Measurements from ENCODE around the gene DNAH11.
"Not testable (repeated sequence)": the region's sequence is repeated elsewhere in the genome, so short reads cannot be mapped to it uniquely, and the experiment has no call there.

DNAH11 gene

DNA sequence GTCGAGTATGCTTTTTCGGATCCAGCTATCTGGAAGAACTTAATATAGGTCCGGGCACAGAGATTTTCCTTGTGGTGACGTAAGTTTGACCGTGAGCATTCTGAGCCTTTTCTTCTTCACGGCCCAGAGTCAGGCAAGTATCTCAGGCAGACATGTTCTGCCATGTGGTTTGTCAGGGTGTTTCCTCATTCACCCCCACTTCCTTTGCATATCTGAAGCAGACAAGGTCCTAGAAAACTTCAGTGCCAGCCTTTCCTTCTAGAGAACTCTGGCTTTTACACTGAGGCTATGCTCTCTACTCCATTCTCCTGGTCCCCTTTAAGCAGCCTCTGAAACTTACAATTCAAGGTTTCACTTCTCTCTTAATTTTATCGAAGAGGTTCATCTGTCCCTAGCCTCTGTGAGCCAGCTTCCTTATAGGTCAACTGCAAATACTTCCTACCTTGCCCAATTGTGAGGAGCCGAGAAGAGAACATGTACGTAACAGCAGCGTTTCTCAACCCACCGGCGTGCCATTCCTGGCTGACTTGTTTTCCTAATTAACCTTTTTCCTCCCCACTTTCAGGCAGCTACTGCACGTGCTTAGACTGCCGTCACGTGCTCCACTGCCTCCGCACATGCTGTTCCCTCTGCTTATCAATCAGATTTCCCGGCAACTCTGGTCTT lies 355.6 kb downstream of the DNAH11 start:
- no peak for DNase-seq

DNA sequence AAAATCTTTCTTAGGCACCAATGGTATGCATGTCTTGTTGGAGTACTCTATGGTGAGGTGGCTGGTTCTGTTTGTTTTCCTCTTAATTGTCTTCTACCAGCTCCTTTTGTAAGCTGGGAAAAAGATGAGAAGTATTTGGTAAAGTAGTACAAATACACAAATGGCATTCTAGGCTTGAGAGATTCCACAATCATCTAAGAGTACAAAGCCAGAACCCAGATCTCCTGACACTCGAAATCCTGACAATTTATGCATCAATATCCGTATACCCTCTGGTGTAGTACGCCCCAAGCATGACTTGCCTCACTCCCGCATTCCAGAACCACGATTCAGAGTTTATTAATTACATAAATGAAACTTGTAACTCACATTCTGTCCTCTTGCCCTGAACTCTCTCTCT lies 359.4 kb downstream of the DNAH11 start:
- no peak for DNase-seq

DNA sequence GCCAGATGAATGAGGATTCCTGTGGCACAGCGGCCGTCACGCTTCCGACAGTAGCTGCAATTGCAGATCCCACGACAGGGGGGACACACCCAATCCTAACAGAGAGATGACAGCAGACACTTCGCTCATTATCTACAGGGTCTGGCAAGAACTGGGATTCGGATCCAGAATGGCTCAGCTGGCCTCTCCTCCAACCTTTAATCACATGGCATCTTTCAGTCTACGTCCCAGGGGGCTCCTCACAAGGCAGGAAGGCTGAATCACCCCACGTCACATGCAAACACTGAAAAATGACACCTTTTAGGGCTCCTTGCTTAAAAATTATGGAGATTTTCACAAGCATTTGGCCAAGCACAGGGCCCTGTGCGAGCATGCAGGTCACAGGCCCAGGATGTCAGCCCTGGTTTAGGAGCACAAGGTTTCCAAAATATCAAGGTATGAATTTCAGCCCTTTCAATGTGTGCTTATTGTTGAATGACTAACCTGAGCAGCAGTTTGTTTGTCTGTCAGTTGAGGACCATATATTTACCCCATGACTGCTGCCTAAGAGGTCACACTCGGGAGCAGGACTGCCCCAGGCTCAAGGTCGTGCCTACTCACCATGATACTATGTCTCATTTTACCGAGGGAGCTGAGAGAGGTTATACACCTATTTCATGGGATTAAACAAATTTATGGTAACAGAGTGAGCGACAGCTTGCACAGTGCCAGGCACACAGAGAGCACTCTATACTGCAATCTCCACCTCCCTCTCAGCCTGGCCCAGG lies 360.4 kb downstream of the DNAH11 start:
- no peak for DNase-seq

DNA sequence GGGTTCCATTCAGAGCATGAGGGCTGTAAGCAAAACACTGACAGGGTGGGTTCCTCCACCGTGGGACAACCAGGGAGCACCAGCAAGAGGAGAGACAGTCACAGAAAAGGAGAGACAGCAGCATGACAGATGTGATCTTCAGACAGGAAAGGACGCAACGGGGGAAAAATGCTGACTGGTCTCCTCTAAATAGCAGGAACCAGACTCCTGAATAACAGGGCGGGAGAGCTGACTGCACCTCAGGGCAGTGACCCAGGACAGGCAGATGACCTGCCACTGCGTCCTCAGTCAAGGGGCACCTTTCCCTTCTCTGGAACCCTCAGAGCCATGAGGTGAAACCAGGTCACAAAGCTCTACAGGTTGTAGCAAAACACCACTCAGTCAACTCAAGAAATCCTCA lies 365.9 kb downstream of the DNAH11 start:
- DNase-seq, result no peak

DNA sequence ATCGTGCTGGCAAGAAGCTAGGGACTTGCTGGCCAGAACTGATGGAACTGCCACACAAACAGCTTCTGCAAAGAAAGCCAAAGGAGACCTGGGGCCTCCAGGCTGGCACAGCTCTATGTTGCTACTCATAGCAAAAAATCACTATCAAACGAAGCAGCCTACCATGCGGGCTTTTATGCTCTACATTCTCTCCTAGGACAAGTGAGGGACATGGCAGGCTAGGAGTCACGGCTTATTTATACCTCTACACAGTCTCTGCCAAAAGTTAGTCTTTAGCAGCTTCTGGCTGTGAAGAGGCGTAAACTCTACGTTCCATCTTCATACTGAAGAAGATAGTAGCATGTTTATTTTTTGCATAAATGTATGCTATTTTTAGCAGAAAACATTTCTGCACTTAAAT lies 367.4 kb downstream of the DNAH11 start:
- no peak for DNase-seq

DNA sequence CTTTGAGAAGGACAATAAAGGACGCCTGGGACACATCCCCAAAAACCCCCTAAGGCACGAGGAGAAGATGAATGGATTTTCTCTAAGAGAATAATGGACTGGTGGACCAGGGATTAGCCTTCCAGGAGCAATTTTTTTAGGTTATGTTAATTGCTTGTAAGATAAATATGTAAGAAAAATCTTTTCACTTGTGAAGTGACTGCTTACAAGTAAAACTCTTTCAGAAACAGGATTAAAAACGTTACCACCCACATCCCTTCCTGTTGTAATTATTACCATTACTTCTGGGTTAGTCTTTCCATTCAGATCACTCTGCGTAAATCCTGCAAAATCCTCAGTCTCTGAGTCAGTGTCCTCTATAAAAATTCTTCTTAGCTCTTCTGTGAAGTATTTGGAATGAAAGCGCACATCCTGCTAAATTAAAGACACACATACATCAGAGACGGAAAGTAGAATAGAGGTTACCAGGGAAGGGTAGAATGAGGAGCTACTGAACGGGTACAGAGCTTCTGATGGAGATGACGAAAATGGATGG lies 368.6 kb downstream of the DNAH11 start:
- DNase-seq, result no peak

DNA sequence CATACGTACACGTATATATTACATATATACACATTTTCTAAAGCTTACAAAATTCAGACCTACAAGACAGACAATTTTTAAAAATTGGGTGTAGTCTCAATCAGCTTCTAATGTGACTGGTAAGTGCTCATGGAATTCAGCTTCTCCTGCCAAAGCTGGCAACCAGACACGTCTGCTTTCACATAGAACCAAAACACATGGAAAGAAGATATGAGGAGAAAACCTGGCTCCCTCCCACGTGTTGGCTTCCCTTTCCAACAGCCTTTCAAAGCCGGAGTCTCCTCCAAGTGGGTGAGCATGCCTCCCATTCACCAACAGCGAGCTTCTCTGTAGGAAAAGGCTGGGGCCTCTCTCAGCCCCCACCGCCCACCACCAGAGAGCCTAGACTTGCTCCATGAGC lies 369.5 kb downstream of the DNAH11 start:
- no peak for DNase-seq

DNA sequence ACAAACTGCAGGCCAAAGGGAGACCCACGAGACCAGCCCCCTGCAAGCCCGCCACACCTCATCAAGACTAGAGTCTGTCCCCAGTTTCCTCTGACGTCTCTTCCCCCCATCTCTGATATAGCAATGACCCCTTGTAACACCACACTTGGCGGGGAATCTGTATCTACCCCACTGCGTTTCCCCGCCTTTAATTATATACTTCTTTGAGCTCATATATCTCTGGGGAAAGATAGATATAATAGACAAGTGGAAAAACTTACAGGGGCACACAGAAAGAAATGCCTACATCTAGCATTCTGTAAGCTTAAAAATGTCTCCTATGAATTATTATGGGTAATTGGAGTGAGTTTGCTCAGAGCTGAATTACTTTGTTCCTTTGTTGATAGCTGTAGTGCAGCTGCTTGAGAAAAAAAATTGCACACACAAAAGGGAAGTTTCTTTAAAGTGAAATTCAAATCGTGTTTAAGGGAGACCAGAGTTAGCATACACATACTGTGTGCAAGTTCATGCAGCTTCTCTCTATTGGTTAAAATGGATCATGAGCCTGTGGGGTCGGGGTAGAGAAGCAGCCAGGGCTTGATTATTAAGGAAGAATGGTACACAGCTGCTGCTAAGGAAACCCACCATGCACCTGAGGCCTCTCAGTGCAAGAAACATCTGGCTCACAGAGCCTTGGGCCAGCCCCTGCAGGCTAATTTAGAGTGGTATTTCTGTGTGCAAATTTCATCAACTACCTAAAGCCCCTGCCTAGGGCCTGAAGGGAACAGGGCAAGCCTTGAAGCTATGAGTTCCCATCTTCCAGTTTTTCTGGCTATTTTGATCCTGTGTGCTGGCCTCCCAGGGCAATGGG lies 370.3 kb downstream of the DNAH11 start:
- no peak for DNase-seq

DNA sequence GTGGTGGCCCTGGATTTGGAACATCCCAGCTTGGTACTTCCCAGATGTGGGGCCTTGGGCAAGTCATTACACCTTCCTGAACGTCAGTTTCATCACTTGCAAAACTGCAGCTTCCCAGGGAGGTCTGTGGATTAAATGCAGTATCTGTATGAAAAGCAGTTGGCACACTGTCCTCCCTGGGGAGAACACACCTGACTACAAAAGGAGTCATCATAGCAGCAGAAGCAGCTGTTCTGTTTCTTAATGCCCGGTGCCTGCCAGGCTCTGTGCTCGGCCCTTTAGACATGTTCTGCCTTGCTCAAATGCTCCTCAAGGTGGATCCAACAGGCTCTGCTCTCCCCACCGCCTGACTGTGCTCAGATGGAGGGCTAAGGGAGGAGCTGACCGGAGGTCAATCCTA lies 371.8 kb downstream of the DNAH11 start:
- DNase-seq, result no peak

DNA sequence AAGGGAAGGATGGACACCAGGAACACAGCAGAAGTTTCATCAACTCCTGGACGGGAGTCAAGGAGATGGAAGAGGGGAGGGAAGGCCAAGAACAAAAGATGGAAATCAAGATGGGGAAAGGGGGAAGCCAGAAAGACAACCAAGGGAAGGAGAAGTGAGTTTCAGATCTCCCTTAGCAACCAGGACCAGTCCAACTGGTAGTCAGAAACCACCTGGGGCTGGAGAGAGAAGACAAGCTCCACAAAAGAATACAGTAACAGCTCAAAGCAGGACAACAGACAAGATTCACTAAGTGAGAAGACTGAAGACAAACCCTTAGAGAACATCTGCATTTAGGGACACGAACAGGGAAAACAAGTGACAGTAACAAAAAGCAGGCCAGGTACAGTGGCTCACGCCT lies 372.3 kb downstream of the DNAH11 start:
- no peak for DNase-seq

DNA sequence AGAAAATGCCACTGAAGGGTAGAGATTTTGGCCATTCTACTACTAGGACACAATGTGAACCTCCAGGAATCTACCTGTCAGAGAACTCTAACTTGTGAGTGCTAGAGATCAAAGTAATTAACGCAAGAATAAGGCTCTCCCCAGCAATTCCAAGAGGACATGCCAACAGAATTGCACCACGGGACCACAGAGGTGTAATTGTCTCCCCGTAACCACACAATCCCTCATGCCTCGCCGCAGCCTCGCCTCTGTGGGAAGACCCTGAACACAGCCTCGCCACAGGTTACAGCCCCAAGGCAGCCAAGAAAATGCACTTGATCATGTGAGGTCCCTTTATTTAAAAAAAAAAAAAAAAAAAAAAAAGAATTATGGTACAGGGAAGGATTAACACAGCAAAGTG lies 373.3 kb downstream of the DNAH11 start:
- DNase-seq, result no peak

DNA sequence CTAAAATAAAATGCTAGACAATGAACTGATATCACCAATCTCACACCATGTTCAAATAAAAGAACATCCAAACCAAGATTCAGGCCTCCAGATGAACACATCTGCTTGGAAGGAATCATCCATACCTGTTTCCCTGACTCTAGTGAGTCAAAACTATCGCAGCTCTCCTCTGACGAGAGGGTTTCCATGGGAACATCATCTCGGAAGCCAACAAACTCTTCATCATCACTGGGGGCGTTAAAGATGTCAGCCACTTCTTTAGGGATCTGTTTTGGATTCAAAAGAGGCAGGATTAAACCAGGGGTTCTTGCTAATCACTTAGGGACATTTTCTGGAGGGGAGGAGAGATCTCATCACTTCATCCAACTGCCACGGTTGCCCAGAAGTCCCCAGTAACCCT lies 373.8 kb downstream of the DNAH11 start:
- DNase-seq, result no peak

DNA sequence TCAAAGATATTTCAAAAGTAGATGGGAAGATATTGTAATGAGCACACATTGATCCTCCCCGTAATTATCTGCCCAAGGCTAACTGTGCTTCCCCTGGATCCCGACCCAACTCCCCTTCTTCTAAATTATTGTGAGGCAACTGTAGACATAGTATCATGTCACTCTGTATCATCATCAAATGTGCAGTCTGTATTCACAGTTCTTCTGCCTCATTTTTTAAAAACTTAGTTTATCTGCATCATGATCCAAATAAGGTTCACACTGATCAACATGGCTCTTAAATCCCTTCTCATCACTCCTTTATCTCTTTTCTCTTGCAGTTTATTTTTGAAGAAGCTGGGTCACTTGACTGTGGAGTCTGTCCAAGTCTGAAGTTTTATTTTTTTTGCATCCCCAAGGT lies 375.4 kb downstream of the DNAH11 start:
- no peak for DNase-seq

DNA sequence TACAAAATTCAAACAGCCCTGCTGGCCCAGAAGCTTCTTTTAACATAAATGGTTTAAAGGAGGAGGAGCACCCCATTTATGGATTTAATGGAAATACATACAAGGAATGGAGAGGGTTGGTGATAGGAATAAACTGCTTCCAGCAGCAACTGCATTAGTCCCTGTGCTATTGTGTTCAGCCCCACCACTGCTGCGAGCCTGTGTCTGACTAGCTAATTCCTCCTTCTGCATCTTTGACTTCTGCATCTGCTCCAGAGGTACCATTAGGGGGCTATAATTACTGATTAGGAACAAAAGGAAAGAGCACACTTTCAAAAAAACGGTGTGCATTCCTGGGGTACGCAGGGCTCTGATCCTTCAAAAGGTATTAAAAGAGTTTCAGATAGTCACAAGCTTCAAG lies 378.1 kb downstream of the DNAH11 start:
- DNase-seq, result no peak

DNA sequence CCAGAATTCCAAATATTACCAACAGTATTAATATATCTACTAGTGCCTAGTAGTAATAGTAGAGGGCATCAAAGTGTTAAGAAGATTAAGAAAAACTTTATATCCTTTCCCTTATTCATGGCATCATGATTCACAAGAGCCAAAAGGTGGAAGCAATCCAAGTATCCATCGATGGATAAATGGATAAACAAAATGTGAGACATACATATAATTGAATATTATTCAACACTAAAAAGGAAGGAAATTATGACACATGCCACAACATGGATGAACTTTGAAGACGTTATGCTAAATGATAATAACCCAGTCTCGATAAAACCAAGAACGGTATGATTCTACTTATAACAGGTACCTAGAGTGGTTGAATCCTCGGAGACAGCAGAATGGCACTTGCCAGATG lies 379.8 kb downstream of the DNAH11 start:
- no peak for DNase-seq

DNA sequence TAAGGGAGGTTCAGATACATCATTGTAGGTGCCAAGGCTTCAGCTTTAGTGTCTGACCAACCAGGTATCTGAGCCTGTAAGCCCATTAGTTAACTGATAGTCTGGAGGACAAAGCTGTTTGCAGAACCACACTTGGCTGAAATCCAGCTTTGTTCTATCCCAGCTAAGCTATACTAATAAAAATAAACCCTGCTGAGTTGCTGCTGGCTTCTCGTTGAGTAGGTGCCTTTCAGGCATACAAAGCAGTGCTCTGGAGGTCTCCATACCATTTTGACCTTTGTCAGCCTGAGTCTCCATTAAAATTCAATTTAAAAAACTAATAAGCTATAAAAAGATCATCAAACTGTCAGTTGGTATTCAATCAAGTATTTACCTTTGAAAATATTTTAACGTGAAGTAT lies 380.8 kb downstream of the DNAH11 start:
- no peak for DNase-seq

DNA sequence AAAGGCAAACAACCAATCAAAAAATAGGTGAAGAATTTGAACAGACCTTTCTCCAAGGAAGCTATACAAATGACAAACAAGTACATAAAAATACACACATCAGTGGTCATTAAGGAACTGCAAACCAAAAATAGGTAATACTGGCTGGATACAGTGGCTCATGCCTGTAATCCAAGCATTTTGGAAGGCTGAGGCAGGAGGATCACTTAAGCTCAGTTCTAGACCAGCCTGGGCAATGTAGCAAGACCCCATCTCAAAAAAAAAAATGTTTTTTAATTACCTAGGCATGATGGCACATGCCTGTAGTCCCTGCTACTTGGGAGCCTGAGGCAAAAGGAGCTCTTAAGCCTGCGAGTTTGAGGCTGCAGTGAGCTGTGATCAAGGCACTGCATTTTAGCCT lies 383.6 kb downstream of the DNAH11 start:
- no peak for DNase-seq

DNA sequence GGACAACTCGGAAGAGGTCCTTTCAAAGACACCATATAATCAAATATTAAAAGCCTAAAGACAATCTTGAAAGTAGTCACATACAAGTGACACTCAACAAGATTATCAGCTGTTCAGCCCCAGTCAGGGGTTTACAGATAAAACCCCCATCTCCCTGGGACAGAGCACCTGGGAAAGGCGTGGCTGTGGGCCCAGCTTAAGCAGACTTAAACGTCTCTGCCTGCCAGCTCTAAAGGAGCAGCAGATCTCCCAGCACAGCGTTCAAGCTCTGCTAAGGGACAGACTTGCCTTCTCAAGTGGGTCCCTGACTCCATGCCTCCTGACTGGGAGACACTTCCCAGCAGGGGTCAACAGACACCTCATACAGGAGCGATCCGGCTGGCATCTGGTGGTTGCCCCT lies 384.9 kb downstream of the DNAH11 start:
- no peak for DNase-seq

DNA sequence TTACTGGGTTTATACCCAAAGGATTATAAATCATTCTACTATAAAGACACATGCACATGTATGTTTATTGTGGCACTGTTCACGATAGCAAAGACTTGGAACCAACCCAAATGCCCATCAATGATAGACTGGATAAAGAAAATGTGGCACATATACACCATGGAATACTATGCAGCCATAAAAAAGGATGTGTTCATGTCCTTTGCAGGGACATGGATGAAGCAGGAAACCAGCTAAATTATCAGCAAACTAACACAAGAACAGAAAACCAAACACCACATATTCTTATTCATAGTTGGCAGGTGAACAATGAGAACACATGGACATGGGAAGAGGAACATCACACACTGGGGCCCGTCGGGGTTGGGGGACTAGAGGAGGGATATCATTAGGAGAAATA lies 390.5 kb downstream of the DNAH11 start:
- not testable (repeated sequence) for DNase-seq

DNA sequence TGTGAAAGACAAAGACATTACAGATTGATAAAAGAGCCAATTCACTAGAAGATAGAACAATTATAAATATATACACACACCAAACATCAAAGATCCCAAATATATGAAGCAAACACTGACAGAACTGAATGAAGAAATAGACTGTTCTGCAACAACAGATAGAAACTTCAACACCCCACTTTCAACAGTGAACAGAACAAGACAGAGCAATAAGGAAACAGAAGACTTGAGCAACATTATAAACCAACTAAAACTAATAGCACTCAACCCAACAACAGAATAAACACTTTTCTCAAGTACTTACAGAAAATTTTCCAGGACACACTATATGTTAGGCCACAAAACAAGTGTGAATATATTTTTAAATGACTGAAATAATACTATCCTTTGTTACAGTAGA lies 392.0 kb downstream of the DNAH11 start:
- no peak for DNase-seq

DNA sequence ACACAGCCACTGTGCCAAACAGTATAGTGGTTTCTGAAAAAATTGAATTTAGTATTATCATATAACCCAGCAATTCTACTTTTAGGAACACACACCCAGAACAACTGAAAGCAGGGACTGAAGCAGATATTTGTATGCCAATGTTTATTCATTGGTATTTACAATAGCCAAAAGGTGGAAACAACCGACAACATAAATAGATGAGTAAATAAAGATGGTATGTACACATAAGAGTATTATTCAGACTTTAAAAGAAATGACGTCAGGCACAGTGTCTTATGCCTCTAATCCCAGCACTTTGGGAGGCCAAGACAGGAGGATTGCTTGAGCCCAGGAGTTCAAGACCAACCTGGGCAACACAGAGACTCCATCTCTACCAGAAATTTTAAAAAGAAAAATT lies 395.6 kb downstream of the DNAH11 start:
- DNase-seq, result no peak

DNA sequence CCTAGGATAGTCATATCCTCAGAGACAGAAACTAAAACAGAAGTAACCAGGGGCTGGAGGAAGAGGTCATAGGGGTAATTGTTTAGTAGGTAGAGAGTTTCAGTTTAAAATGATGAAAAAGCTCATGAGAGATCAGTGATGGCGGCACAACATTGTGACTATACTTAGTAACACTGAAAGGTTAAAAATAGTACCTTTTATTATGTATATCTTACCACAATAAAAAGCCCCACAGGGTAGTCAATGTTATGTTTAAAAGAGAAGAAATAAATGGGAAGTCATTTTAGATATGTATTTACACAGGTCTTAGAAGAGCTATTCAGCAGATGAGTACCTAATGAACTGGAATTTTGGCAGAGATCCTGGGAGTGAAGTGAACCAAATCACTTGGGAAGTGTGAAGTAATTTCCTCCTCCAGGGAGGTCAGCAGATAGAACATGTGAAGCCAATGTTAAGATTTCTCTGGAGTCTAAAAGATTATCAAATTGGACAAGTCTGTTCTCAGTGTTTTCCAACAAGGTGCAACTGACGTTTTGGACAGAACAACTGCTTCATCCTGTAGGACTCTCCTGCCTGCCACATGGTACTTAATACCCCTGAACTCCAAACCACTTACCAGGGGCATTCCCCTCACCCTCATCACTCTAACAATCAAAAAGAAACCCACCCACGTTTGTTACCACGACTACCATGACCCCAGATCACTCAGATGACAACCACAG lies 396.5 kb downstream of the DNAH11 start:
- DNase-seq, result peak; percentile 34

DNA sequence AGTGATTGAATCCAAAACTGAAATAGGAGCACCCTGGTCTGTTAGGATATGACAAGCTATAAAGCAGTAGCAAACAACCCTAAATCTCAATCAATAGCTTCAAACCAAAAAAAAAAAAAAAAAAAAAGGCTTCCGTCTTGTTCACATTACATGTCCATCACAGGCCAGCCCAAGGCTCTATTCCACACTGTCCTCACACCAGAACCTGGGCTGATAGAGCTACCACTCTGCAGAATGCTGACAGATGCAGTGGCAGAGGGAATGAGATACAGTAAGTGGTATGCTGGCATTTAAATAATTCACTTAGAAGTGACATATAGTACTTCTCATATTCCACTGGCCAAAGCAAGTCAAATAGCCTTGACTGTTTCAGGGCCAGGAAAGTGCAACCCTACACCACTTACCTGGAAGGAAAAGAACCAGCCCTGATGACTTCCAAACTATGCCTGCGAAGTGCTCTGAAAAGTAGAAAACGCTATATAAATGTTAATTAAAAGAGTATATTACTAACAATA lies 397.1 kb downstream of the DNAH11 start:
- no peak for DNase-seq
